Skeletal muscle satellite cell (primary cell): ENCODE results near the gene CPEB4.

Experiments used
- H3K27me3 ChIP-seq: 2 replicates; pipeline ENCODE4 v1.7.0; 2013; ENCODE audit warnings: low read length; ENCODE audit not compliant: control insufficient read depth, insufficient read depth
- H3K36me3 ChIP-seq: 2 replicates; pipeline ENCODE4 v1.7.0; 2013; ENCODE audit warnings: mild to moderate bottlenecking, control low read depth, low read length; ENCODE audit not compliant: insufficient read depth
- H3K4me1 ChIP-seq: 2 replicates; pipeline ENCODE4 v1.7.0; 2013; ENCODE audit warnings: low read length; ENCODE audit not compliant: control insufficient read depth, insufficient read depth
- H3K4me2 ChIP-seq: 2 replicates; pipeline ENCODE4 v1.7.0; 2013; ENCODE audit warnings: mild to moderate bottlenecking, low read length
- H3K4me3 ChIP-seq: 2 replicates; pipeline ENCODE4 v1.7.0; 2013; ENCODE audit warnings: low read length
- H3K9ac ChIP-seq: 2 replicates; pipeline ENCODE4 v1.7.0; 2013; ENCODE audit warnings: mild to moderate bottlenecking, low read depth, low read length, moderate library complexity
- H3K9me3 ChIP-seq: replicated peaks from 2 replicates; pipeline ENCODE4 v1.7.0; 2013; ENCODE audit warnings: mild to moderate bottlenecking, control low read depth, low read length

CPEB4 gene

DNA sequence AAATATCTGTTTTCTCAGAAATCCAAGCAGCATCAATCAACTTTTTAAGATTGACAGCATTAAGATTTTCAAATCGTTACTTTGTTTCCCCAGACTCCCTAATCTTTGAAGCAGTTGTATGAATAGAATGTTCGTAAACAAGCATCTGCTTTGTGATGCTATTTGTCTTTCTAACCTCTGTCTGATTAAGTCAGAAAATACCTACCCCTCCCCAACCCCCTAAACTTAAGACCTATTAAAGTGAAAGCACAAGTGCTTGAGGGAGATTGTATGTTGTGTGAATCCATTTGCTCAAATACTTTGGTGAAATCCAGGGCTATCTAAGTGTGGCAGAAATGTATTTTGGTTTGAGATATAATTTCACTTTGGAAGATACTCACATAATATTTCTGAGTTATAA is 53.0 kb downstream of the CPEB4 start:
- H3K27me3 ChIP-seq, result no peaks in the 10 kb centered on the region
- no peak overlapping the region for H3K4me2 ChIP-seq
- H3K9ac ChIP-seq, result no peak overlapping the region
- H3K4me3 ChIP-seq, result no peak overlapping the region
- no peaks in the 10 kb centered on the region for H3K9me3 ChIP-seq
- peaks cover 14% of the 10 kb centered on the region for H3K36me3 ChIP-seq
- H3K4me1 ChIP-seq, result no peaks in the 10 kb centered on the region

DNA sequence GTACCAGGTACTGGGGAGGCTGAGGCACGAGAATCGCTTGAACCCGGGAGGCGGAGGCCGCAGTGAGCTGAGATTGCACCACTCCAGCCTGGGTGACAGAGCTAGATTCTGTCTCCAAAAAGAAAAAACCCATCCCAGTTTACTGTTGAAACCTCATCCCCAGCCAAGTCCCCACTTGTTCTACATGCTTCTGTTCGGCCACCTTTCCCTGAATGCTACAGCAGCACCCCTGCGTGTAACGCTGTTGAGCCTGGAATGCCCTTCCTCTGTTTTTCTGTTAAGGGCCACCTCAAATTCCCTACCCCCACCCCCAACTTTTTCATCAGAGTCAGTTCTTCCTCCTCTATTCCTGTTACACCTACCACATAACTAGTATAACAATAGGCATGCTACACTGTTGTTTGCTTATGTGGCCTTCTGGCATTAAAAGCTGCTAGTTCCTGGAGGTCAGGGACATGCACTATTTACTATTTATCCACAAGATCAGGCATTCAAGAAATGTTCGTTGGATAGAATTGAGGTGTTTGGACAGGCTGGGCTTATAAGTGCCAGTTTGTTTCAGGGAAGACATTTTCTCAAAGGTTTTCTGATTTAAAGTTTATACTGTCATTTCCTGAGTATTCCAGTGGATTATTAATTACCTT is 53.7 kb downstream of the CPEB4 start:
- peaks cover 22% of the 10 kb centered on the region for H3K36me3 ChIP-seq
- no peaks in the 10 kb centered on the region for H3K4me1 ChIP-seq
- no peak overlapping the region for H3K4me3 ChIP-seq

DNA sequence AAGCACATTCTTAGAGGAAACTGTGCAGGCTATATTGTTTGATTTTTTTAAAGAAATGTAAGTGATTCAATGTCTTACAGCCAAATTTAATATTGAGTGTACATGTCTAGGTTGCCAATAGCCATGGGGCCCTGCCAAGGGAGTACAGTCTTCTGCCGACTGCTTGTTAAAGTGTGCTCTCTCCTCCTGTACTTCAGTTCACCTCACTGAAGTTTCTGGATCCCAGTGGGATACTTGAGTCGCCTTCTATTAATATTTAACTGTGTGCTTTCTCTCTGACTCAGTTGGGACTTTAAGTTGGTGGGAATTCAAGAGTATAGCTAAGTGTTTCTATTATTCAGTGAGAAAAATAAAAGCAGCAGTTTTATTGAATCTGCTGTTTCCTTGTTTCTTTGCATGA is 56.4 kb downstream of the CPEB4 start:
- Histone ChIP-seq H3K4me3 (no peak overlapping the region), H3K9ac (no peak overlapping the region), H3K27me3 (no peaks in the 10 kb centered on the region), H3K4me1 (no peaks in the 10 kb centered on the region), H3K4me2 (no peak overlapping the region), H3K9me3 (no peaks in the 10 kb centered on the region), H3K36me3 (peaks cover 31% of the 10 kb centered on the region)

More for the DNA sequence above, 53.7 kb downstream of the CPEB4 start:
- no peaks in the 10 kb centered on the region for H3K9me3 ChIP-seq
- no peaks in the 10 kb centered on the region for H3K27me3 ChIP-seq
- H3K9ac ChIP-seq, result no peak overlapping the region
- H3K4me2 ChIP-seq, result no peak overlapping the region

DNA sequence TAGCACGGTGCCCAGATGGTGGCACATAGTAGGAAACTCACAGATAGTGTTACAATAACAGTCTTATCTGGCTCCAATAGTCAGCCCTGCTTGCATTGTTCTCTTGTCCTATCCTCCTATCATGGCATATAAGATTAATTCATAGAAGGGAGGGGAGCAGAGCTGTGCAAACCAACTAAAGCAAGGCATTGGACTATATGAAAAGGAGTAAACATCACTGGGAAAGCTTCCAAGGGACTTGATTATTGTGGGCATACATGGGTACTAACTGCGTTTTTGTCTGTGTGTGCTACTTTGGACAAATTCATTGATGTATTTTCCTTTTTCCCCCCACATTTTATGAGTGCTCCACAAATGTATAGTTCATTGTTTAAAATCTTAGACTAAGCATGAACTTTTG is 57.0 kb downstream of the CPEB4 start:
- Histone ChIP-seq H3K4me2 (no peak overlapping the region), H3K27me3 (no peaks in the 10 kb centered on the region), H3K9me3 (no peaks in the 10 kb centered on the region), H3K9ac (no peak overlapping the region), H3K4me3 (no peak overlapping the region), H3K36me3 (peaks cover 36% of the 10 kb centered on the region), H3K4me1 (no peaks in the 10 kb centered on the region)

DNA sequence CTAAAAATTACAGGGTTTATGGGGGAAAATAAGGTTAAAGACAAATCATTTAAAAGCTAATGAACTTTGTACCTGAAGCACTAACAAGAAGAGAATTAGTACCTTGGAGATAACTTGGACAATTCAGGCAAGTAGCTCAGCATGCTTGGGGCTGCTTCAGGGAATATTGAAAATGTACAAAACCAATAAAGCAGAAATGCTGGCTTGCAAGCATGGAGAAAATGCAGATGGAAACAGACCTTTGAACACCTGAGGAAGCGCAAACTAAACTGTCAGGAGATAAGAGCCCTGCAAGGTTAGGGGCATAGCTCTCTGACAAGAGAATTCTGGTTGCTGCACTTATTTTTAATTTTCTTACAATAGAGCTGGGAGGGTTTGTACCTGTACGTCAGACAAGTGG is 58.2 kb downstream of the CPEB4 start:
- H3K4me1 ChIP-seq, result no peaks in the 10 kb centered on the region
- H3K4me2 ChIP-seq, result no peak overlapping the region
- no peak overlapping the region for H3K9ac ChIP-seq
- no peaks in the 10 kb centered on the region for H3K27me3 ChIP-seq
- no peaks in the 10 kb centered on the region for H3K9me3 ChIP-seq
- peaks cover 43% of the 10 kb centered on the region for H3K36me3 ChIP-seq
- H3K4me3 ChIP-seq, result no peak overlapping the region

DNA sequence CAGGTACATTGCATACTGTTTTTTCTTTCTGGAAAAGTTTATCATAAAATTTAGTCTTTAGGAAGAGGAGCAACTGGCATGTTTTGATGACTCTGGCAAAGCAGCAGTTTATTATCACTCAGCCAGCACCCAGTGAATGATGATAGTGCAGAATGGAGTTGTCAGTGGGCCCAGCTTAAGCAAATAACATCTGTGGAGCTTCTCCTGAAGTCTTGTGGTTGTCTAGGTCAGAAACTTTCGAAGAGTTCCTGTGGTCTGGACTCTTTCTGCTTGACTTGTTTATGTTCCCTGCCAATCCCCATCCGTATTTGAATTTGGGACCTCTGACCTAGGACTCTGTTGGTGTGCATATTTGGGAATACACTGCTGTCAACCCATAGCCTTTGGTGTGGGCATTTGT is 62.7 kb downstream of the CPEB4 start:
- peaks cover 56% of the 10 kb centered on the region for H3K36me3 ChIP-seq
- H3K27me3 ChIP-seq, result no peaks in the 10 kb centered on the region
- no peaks in the 10 kb centered on the region for H3K9me3 ChIP-seq
- H3K9ac ChIP-seq, result no peak overlapping the region
- H3K4me3 ChIP-seq, result no peak overlapping the region
- no peak overlapping the region for H3K4me2 ChIP-seq
- H3K4me1 ChIP-seq, result peaks cover 6% of the 10 kb centered on the region

DNA sequence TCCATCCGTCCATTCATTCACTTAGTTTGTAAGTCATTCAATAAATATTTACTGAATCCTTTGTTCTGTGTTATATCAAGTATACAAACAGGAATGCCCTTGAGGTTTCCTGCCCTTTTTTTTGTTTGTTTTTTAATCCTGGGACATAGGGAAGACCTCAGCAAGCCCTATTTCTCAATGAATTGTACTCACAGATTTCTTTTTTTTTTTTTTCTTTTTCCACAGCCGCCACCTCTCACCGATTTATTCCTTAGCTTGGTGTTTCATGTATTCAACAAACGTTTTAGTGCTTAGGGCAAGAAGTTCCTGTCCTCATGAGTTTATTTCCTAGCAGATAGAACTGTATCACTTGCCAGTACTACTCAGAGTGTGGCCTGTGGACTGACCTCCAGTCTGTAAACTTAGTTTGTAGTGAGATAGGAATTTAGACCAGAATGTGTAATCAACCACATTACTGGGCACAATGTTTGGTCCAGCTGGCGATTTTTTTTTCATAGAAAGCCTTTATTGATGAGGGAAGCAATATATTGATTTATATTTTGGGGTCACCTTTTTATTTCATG is 65.5 kb downstream of the CPEB4 start:
- no peak overlapping the region for H3K4me2 ChIP-seq
- peaks cover 48% of the 10 kb centered on the region for H3K36me3 ChIP-seq
- peaks cover 6% of the 10 kb centered on the region for H3K4me1 ChIP-seq
- H3K27me3 ChIP-seq, result no peaks in the 10 kb centered on the region
- H3K4me3 ChIP-seq, result no peak overlapping the region
- H3K9ac ChIP-seq, result no peak overlapping the region
- H3K9me3 ChIP-seq, result no peaks in the 10 kb centered on the region

DNA sequence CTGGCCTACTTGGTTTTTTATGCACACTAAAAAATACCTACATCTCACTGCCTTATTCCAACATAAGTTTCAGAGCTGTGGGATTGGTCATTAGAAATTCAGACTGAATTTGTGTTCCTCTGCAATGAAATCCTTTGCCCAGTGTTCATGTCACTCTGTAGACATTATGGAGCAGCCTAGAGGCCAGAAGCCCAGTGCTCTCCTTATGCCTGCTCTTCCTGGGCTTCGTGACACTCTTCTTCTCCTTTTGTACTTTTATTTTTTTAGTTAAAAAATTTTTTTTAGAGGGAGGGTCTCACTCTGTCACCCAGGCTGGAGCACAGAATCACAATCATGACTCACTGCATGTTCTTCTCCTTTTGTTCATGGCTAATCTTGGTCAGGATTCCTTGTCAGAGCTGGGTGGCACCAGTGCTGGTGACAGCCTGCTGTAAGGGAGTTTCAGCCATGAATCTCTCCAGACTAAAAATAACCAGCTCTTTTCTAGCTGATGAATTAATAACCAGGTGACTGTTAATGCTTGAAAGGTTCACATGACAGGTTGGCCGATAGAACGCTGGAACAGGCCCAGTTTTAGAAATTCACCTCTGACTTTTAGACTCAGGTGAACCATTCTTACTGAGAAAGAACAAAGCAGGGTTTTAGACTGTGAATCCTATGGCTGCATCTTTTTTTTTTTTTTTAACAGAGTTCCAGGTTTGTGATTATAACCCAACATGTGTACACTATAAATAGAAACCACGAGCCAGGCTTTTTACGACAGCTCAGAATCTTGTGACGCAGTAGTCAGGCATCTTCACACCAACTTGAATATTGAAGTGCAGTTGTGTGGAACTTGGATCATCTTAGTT is 66.7 kb downstream of the CPEB4 start:
- Histone ChIP-seq H3K36me3 (peaks cover 46% of the 10 kb centered on the region), H3K9me3 (no peaks in the 10 kb centered on the region)

DNA sequence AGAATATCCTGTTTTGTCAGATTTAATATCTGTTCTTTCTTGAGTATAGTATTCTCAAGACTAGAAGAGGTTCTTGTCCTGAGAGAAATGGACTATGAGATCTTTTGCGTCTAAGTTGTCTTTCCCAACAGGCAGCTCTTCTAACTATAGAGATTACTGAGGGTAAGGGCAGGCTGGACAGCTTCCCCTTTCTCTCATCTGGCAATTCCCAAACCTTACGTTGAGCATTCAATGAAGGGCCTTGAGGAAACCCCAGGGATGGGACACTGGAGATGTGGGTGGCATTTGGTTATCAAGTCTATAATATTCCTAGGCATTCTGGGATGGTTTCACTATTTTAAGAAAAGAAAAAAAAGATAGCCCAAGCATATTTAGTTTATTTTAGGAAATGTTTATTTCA is 72.8 kb downstream of the CPEB4 start:
- H3K36me3 ChIP-seq, result peaks cover 10% of the 10 kb centered on the region
- no peak overlapping the region for H3K4me3 ChIP-seq

More for the DNA sequence above, 66.7 kb downstream of the CPEB4 start:
- peaks cover 6% of the 10 kb centered on the region for H3K4me1 ChIP-seq
- no peak overlapping the region for H3K4me2 ChIP-seq
- no peaks in the 10 kb centered on the region for H3K27me3 ChIP-seq
- H3K9ac ChIP-seq, result no peak overlapping the region
- H3K4me3 ChIP-seq, result no peak overlapping the region

DNA sequence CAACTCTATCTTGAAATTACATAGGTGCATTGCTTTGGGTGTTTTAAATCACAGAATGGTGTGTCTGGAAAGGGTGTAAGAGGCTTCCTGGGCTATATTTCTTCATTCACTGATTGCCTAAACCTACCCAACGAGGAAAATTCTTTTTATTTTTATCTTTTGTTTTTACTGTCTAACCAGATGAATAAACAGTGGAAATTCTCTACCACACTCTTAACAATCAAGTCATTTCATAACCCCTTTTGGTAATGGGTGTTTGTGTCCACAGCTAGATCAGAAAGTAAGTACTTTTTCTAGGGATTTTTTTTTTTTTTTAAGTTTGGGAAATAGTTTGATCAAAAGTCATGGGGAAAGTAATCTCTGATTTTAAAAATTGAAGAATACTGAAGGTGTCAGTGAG is 73.3 kb downstream of the CPEB4 start:
- Histone ChIP-seq H3K36me3 (peaks cover 8% of the 10 kb centered on the region), H3K4me2 (no peak overlapping the region), H3K9me3 (no peaks in the 10 kb centered on the region), H3K9ac (no peak overlapping the region), H3K4me3 (no peak overlapping the region), H3K4me1 (peaks cover 11% of the 10 kb centered on the region), H3K27me3 (no peaks in the 10 kb centered on the region)

More for the DNA sequence above, 72.8 kb downstream of the CPEB4 start:
- Histone ChIP-seq H3K9ac (no peak overlapping the region), H3K4me1 (peaks cover 11% of the 10 kb centered on the region), H3K9me3 (no peaks in the 10 kb centered on the region), H3K27me3 (no peaks in the 10 kb centered on the region), H3K4me2 (no peak overlapping the region)

DNA sequence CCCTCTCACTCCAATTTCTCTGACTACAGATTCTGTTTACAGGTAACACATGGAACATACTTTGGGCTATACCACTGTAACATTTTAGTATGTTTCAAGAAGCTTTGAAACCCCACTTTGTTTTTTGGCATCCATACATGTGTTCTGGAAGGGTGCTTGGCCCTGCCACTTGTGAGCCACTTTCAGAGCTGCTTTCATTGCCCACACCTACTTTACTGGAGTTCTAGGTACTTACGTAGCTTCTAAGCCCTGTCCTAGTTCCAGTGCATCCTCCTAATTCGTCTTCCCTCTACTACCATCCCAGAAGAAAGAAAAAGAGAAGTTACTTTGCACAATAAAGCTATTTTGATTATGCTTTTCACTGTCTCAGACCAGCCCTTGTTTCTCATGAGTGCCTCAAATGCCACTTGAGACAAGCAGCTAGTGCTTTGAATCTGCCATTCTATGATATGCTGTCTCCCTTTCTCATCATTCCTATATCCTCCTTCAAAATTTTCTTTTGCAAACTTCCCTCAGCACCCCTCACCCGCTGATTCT is 74.4 kb downstream of the CPEB4 start:
- Histone ChIP-seq H3K27me3 (no peaks in the 10 kb centered on the region), H3K4me2 (peak overlapping the region; percentile 60), H3K4me3 (no peak overlapping the region), H3K9me3 (no peaks in the 10 kb centered on the region), H3K36me3 (peaks cover 5% of the 10 kb centered on the region), H3K9ac (no peak overlapping the region), H3K4me1 (peaks cover 11% of the 10 kb centered on the region)
